PC-9 (cell line): ENCODE data around the gene GRM7.

Experiments used
- CTCF ChIP-seq: fragments of 200-600 bp; sonication (generic); conservative IDR thresholded peaks from 2 replicates; pipeline ENCODE4 v1.6.1; 2017; ENCODE audit warnings: mixed run types, antibody characterized with exemption, mild to moderate bottlenecking, moderate library complexity
- EZH2 ChIP-seq: fragments of 200-600 bp; sonication (generic); IDR thresholded peaks from 2 replicates; pipeline ENCODE4 v1.8.0; 2017; ENCODE audit warnings: antibody characterized with exemption, low read depth

GRCh38 chr3:7211740-7212139 is 350.8 kb downstream of the GRM7 start:
- TF ChIP-seq CTCF: no peak
- TF ChIP-seq EZH2: no peak
